GM12865 (cell line): ENCODE results near the gene KIAA1328.

Experiments
- DNase-seq: peaks from one replicate; pipeline ENCODE4 v3.0.0; 2010; ENCODE audit warnings: low read depth
- H3K4me3 ChIP-seq: 2 replicates; pipeline ENCODE4 v1.5.1; 2011; ENCODE audit warnings: mild to moderate bottlenecking, low read depth, low read length, control low read depth
- CTCF ChIP-seq: IDR thresholded peaks from 2 replicates; pipeline ENCODE4 v1.5.1; 2011; ENCODE audit warnings: low read length, control low read depth, low read depth, inconsistent platforms; ENCODE audit not compliant: insufficient read depth; ENCODE audit errors: missing control alignments

Gene KIAA1328

DNA sequence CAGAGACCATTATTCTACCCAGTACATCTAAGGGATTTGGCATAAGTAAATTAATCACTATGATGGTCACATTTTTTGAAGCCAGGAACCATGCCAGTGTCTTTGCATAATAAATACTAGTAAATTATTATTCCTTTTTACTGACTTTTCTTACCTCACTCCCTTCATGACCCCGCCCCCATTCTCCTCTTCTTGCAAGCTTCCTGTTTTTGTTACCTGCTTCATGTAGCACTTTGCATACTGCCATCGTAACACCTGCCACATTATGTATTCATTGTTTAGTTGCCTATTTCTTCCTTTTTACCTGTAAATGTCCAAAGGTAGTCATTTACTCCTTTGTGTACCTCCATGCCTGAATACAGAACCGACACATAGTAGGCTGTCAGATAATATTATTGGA lies 309.5 kb downstream of the KIAA1328 start:
- no peak for TF ChIP-seq CTCF
- no peak for DNase-seq
- H3K4me3 ChIP-seq: no peak overlapping the region

GRCh38 chr18:37139876-37140275 lies 310.9 kb downstream of the KIAA1328 start:
- no peak overlapping the region for H3K4me3 ChIP-seq
- no peak for DNase-seq
- no peak for TF ChIP-seq CTCF

- no peak overlapping the region for H3K4me3 ChIP-seq
- no peak for TF ChIP-seq CTCF
- no peak for DNase-seq
Observed at GRCh38 chr18:37144921-37145320, 316.0 kb downstream of the KIAA1328 start.

GRCh38 chr18:37156330-37156942 lies 327.5 kb downstream of the KIAA1328 start:
- H3K4me3 ChIP-seq: no peak overlapping the region
- no peak for DNase-seq
- no peak for TF ChIP-seq CTCF

DNA sequence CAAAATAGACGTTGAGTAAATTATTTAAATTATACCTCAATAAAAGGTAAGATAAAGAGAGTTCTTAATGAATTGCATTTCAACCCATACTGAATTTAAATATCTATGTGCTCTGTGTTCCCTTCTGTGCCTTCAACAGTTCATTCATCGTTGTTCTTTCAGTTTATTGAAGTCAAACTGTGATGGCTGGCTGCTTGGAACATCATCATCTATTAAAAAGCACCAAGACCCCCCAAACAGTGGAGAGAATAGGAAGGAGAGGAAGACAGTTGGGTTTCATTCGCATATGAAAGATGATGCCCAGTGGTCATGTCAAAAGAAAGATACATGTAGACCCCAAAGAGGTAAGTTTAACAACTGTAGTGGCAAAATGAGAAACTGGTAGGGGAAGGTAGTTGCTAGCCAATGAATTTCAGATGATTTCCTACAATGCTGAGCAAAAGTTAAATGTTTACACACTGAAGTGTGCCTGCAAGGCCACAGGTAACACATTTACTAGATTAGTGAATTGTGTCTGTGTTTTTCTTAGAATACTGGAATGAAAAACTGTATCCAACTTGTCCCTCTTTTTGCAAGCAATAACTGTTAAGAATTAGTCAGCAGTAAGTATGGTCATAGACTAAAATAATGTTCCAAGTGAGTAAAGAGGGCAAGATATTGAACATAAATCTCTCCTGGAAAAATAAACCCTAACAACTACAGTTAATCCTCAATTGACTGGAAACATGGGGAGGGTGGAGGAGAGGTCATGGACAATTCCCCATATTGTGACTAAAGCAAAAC lies 331.3 kb downstream of the KIAA1328 start:
- no peak for DNase-seq
- TF ChIP-seq CTCF: no peak
- no peak overlapping the region for H3K4me3 ChIP-seq

GRCh38 chr18:37161491-37161890 lies 332.6 kb downstream of the KIAA1328 start:
- no peak for DNase-seq
- no peak overlapping the region for H3K4me3 ChIP-seq
- no peak for TF ChIP-seq CTCF

- no peak for DNase-seq
- no peak overlapping the region for H3K4me3 ChIP-seq
- no peak for TF ChIP-seq CTCF
Observed at GRCh38 chr18:37162551-37162950, 333.6 kb downstream of the KIAA1328 start.
